DMS 273 (cell line): ENCODE results near the gene NR2F1-AS1.

Experiments used
- DNase-seq: peaks from one replicate; lab custom pipeline; 2025; ENCODE audit not compliant: unreplicated experiment; lab: John Stamatoyannopoulos, UW

NR2F1-AS1 gene

DNA sequence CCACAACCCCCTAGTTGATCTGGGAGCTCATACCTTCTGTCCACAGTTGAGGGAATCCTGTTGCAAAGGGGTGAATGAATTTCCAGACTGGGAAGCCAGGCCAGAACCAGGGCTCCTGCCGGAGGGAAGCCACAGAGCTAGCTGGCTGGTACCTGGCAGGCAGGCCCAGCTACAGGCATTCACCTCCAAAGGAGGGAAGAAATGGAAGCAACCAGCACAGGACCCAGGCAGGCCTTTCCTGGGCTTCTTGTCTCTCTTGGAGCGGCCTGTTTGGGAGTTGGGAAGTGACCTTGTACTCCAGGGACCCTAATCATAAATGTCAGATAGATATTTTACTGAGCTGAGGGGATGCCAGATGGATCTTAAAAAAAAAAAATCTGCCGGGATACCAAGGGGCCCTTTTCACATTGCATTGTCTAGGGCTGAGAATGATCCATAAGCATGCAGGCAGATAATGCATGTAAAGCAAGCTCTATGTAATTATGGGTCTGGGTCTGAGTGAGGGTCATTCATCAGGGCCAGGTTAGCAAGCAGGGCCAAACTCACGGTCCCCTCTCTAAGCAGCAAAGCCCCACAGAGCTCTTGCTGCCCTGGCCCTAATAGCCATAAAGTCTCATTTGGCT lies 10.4 kb upstream of the NR2F1-AS1 start:
- DNase-seq: no peak

DNA sequence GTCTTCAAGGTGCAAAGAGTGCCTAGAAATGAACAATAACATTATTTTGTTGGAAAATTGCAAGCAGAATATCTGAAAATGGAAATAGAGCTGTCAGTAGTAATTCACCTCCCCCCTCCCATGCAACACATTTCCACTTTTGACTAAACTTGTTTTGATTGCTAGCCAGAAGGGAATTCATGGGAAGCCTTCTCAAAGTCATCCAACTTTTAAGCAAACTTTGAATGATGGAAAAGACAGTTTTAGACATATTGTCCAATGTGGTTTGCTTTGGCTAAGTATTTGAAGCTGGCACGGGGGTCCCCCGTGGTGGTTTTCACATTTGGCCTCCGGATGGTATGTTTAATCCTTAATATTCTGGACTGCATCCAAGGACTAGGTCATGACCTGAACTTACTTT lies 9.5 kb upstream of the NR2F1-AS1 start:
- DNase-seq: no peak

DNA sequence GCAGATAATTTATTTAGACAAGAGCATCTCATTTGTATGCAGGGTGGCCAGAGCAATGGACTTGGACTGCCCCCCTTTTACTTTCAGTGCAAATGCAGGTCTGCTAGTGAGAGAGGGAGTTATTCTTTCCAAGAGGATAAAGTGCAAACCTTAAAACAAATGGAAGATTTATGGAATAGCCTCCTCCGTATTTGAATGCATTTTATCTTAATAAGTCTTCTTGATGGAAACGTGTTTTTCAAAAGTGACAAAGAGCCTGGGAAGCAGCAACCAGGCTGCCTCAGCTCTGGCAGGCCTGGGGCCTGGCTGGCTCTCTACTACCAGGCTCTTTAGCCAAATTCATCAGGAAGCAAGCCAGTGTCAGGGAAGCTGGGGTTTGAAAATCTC lies 8.8 kb upstream of the NR2F1-AS1 start:
- DNase-seq: no peak

- no peak for DNase-seq
These were observed 8.3 kb upstream of the NR2F1-AS1 start for GRCh38 chr5:93589152-93589828.

- DNase-seq: no peak
These were observed 7.5 kb upstream of the NR2F1-AS1 start for GRCh38 chr5:93588352-93589151.

DNA sequence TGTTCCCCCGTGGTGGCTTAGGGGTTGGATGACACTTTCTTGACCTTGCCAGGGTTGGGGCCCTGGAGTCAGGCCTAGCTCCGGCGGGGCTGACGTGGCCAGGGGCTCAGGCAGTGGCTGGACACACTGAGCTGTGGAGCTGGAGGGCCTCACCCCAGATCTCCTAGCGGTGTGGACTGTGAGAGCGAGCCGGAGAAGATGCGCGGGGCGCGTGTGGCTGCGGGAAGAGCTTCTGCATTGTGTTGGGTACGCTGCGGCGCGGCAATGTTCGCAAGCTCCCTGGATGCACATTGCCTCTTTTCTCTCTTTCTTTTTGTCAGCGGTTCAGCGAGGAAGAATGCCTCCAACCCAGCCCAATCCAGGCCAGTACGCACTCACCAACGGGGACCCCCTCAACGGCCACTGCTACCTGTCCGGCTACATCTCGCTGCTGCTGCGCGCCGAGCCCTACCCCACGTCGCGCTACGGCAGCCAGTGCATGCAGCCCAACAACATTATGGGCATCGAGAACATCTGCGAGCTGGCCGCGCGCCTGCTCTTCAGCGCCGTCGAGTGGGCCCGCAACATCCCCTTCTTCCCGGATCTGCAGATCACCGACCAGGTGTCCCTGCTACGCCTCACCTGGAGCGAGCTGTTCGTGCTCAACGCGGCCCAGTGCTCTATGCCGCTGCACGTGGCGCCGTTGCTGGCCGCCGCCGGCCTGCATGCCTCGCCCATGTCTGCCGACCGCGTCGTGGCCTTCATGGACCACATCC lies 6.8 kb upstream of the NR2F1-AS1 start:
- DNase-seq: no peak

DNA sequence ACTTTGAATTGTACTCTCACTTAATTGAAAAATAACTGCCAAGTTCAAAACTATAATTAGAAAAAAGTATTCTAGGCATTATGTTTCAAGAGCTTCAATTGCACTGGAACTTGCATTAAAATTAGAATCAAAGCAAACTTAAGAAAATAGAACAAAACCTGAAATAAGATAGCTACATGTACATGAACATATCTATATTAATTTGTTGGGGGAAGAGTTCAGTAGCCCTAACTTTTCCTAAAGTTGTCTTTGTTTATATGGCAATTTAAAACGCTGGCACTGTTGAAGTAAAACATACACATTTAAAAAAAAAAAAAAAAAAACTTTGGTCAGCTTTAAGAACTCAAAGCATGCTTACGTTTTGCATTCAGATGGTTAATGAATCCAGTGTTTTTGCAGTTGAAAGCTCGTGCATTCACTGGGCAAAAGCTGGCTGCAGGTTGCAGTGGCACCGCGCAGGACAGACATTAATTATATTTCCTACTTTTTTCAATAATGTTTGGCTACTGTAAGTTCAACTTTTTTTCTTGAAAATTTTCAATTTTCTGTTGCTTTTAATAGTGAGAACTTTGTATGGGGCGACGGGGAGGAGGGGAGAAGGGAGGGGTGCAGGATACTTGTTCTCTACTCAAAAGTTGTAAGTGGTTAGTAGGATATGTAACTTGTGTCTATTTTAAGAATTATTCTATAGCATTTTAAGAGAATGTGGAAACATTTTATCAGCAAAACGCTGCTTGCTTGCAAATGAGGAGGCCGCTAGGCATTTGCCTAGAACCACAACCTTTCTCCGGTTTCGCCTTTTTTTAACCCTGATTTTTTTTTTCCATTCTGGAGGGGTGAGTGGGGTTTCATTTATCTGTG lies 5.9 kb upstream of the NR2F1-AS1 start:
- DNase-seq: no peak

DNA sequence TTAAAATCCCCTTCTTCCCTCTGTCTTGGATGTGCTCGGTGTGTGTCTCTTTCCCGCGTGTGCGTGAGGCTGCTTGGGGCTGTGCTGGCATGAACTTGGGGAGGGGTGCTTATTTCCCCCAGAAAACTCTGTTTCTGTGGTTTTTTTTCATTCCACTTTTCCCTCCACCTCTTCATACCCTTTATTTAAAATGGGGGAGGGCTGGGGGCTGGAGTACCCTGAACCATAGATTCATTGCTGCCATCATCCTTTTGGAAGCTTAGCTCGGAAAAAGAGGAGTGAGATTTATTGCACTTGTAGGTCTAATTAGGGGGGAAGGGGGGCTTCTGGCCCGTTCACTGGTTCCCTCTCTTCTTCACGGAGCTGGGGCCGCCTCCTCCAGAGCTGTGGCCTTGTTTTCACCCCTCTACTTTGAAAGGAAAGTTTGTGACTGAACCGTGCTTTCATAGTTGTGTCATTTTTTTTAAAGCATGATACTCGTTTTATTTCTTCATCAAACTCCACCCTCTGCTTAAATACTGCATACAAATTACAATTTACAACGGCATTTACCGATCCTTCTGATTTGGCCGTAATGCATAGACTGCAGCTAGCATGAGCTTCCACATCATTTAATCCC lies 4.9 kb upstream of the NR2F1-AS1 start:
- peak; percentile 48 for DNase-seq

GRCh38 chr5:93585041-93585766 lies 4.2 kb upstream of the NR2F1-AS1 start:
- DNase-seq: peak; percentile 86

DNA sequence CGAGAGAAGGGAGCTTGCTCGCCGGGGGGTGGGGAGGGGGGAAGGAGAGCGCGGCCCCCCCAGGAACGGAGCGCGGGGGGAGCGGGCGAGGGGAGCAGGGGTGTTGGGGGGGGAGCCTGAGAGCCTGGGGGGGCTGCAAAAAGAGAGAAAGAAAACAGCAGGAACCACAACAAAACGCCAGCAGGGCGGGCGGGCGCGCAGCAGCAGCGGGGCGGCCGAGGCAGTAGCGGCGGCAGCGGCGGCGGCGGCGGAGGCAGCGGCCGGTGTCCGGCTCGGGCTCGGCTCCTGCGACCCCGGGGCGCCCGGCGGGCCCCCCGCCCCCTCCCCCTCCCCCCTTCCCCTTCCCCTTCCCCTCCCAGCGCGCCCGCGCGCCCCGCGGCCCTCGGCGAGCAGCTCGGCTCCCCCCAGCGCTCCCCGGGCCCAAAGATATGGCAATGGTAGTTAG lies 3.6 kb upstream of the NR2F1-AS1 start:
- DNase-seq: peak; percentile 79

GRCh38 chr5:93583768-93584595 lies 3.0 kb upstream of the NR2F1-AS1 start:
- DNase-seq: peak; percentile 91

DNA sequence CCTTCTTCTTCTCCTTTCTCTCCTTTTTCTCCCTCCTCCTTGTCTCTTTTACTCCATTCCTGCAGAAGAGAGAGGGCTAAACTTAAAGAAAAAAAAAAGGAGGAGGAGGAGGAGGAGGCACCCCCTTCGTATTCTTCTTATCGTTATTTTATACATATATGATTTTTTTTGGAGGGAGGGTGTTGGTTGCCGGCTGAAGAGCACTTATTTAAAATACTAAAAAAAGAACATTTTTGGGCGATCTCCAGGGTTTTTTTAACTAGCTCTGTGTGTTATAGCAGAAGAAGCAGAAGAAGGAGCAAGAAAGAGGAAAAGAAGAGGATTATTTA lies 2.4 kb upstream of the NR2F1-AS1 start:
- DNase-seq: peak; percentile 44

DNA sequence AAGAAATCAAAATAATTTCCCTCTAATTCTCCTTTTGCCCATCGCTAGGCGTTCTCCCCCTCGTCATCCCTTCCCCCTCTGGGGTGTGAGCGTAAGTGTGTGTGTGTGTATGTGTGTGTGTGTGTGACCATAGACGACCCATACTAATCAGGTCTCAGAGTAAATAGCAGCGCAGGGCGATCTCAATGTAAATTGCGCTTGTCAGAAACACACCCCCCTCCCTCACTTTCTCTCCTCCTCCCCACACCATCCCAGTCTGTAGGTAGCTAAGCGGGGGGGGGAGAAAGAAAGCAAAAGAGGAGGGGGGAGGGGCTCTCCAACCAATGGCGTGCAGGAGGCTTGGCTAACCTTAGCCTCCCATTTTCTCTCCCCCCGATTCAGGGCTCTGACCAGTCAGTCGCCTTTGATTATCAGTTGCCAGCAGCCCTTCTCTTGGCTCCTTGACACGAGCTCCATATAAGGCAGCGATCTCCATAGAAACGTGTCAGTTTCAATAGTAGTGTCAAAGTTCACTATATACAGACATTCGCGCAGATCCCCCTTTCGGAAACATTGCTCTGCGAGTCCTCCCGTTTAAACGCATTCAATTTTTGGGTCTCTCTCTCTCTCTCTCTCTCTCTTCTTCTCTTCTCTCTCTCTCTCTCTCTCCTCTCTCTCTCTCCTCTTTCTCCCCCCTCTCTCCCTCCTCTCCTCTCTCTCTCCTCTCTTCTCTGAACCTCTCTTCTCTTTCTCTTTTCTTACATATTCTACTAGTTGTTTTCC lies 1.8 kb upstream of the NR2F1-AS1 start, which contains the start of gene NR2F1:
Gene NR2F1 (plus strand): TSS at position 546 of the 762 bp plus-strand sequence. CDS start 1,802 bp downstream, outside the sequence.
- DNase-seq: peak; percentile 97

DNA sequence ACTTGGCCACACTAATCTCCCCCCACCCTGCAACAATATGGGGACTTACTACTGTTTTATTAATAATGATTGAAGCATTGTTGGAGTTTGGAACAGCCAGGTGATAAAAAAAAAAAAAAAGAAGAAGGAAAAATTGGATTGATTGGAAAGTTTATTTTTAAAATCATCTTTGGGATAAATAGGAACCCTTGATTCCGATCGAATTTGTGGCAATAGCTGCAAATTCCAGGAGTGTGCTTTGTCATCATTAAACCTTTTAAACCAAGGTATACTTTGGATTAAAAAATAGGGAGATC lies 1.1 kb upstream of the NR2F1-AS1 start:
- DNase-seq: no peak

DNA sequence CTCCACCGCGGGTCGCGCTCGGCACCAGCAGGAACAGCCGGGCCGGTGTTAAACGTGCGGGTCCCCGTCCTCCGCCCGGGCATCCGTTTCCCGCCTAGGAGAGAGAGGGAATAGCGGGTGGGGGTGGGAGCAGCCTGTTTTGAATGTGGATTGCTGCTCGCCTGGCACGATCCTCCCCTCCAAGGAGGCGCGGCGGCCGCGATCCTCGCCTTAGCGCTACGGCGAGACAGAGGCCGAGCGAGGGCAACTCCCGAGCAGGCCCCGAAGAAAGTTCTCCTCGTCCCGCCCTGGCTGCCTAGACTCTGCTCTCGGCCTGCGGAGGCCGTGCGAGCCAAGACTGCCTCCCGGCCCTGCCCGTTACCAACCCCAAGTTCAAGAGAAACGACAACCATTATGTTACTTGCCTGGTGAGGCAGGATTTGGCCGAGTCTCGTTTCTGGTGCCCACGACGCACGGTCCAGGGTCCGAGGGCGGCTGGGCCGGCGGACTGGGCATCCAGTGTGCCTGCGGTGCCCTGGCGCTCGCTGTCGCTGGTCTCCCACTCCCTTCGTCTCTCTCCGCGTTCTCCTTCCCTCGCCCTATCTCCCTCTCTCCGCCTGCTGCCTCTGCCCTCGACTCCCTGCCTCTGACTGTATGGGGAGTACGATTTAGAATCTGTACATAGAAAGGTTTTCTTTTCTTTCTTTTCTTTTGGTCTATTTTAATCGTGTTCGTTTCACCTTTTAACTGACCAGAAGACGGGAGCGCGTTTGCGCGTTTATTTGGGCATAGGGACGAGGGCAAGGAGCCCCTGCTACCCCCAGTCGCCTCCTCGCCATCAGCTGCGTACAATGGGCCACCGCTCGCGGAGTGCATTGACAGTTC lies 724 bp downstream of the NR2F1-AS1 start:
- peak; percentile 80 for DNase-seq

DNA sequence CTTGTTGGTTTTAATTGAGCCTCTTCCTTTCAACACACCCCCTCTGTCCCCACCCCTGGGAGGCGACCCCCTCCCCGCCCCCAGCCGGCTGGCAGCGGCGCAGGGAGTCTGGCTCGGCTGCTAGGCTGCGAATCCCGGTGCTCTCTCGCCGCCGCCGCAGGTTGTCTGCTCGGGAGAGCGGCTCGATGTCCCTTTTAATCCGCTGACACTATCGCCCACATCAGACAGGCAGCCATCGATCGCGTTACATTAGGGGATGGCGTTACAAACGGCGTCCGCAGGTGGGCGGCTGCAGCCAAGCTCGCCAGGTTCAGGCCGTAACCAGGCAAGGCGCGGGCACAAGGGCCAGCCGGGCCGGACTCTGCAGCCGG lies 1.3 kb downstream of the NR2F1-AS1 start:
- peak; percentile 80 for DNase-seq
